ENCODE results near the gene SLC1A5. TPM values are rescaled to one million over a fixed set of nuclear protein-coding genes. Genes with fewer than 3 reads are reported as not detected.

SLC1A5 gene
- polyA plus RNA-seq, 3 donors: 34.6 to 64.9 (median 57.3) TPM

GRCh38 chr19:46798713-46799112, 10.3 kb upstream of the SLC1A5 start:
- Histone ChIP-seq H2AFZ (ENCODE audit: insufficient read depth, low read depth, low read length, poor library complexity, severe bottlenecking) (no peak overlapping the region), H3K79me2 (ENCODE audit: insufficient read depth, low read length) (no peaks in the 10 kb centered on the region), H3K4me2 (replicated peaks; ENCODE audit: extremely low read depth, low read length, poor library complexity, severe bottlenecking) (no peak overlapping the region), H3K36me3 (replicated peaks in 1 of 2; ENCODE audit: control insufficient read depth in 1 of 2, insufficient read depth in 2 of 2, low read length in 2 of 2) (no peaks in the 10 kb centered on the region), H3K27me3 (ENCODE audit: control insufficient read depth in 2 of 2, insufficient read depth in 2 of 2, low read length in 2 of 2) (no peaks in the 10 kb centered on the region), H4K20me1 (ENCODE audit: insufficient read depth, low read length) (no peaks in the 10 kb centered on the region), H3K9me3 (replicated peaks in 1 of 2; ENCODE audit: control insufficient read depth in 1 of 2, insufficient read depth in 1 of 2, low read length in 2 of 2) (no peaks in the 10 kb centered on the region), H3K27ac (ENCODE audit: low read depth in 1 of 2, low read length in 2 of 2) (no peak overlapping the region), H3K4me3 (replicated peaks in 1 of 3; ENCODE audit: low read depth in 2 of 3, low read length in 3 of 3) (no peak overlapping the region), H3K9ac (ENCODE audit: insufficient read depth, low read length, poor library complexity, severe bottlenecking) (no peak overlapping the region), H3K4me1 (ENCODE audit: control insufficient read depth in 1 of 2, insufficient read depth in 2 of 2, low read length in 2 of 2) (no peaks in the 10 kb centered on the region)
- Mint-ChIP-seq H3K4me3 (no peak overlapping the region), H3K27ac (no peak overlapping the region), H3K9me3 (peaks cover 0 to 5% (median 0%) of the 10 kb centered on the region in 7 donors), H3K27me3 (ENCODE audit: low read depth in 3 of 3) (peaks cover 0 to 10% (median 0%) of the 10 kb centered on the region in 3 donors), H3K4me1 (no peaks in the 10 kb centered on the region), H3K36me3 (no peaks in the 10 kb centered on the region)
- whole genome bisulfite sequencing (ENCODE audit: insufficient coverage): no CpG with 5 or more reads among the region's 2 CpGs
- no peak for DNase-seq
- intact Hi-C loops (cut with micrococcal nuclease): no loop called here
- TF ChIP-seq CTCF (IDR thresholded peaks at IDR 0.05): no peak

GRCh38 chr19:46797881-46798280, 9.5 kb upstream of the SLC1A5 start:
- intact Hi-C loops (cut with micrococcal nuclease): no loop called here
- H3K4me3 ChIP-seq (replicated peaks in 1 of 3; ENCODE audit: low read depth in 2 of 3, low read length in 3 of 3): no peak overlapping the region
- peaks cover 0 to 5% (median 0%) of the 10 kb centered on the region in 7 donors for H3K9me3 Mint-ChIP-seq
- WGBS (ENCODE audit: insufficient coverage): no CpG with 5 or more reads among the region's 1 CpG
- no peak overlapping the region for H3K9ac ChIP-seq (ENCODE audit: insufficient read depth, low read length, poor library complexity, severe bottlenecking)
- no peaks in the 10 kb centered on the region for H3K27me3 ChIP-seq (ENCODE audit: control insufficient read depth in 2 of 2, insufficient read depth in 2 of 2, low read length in 2 of 2)
- no peaks in the 10 kb centered on the region for H4K20me1 ChIP-seq (ENCODE audit: insufficient read depth, low read length)
- H3K4me1 Mint-ChIP-seq: no peaks in the 10 kb centered on the region
- no peaks in the 10 kb centered on the region for H3K79me2 ChIP-seq (ENCODE audit: insufficient read depth, low read length)
- no peak overlapping the region for H3K27ac Mint-ChIP-seq
- no peak for DNase-seq
- H3K9me3 ChIP-seq (replicated peaks in 1 of 2; ENCODE audit: control insufficient read depth in 1 of 2, insufficient read depth in 1 of 2, low read length in 2 of 2): no peaks in the 10 kb centered on the region
- no peak overlapping the region for H3K27ac ChIP-seq (ENCODE audit: low read depth in 1 of 2, low read length in 2 of 2)
- peaks cover 0 to 10% (median 3%) of the 10 kb centered on the region in 3 donors for H3K27me3 Mint-ChIP-seq (ENCODE audit: low read depth in 3 of 3)
- H3K4me3 Mint-ChIP-seq: no peak overlapping the region
- no peaks in the 10 kb centered on the region for H3K36me3 ChIP-seq (replicated peaks in 1 of 2; ENCODE audit: control insufficient read depth in 1 of 2, insufficient read depth in 2 of 2, low read length in 2 of 2)
- no peak for TF ChIP-seq CTCF (IDR thresholded peaks at IDR 0.05)
- H3K36me3 Mint-ChIP-seq: no peaks in the 10 kb centered on the region
- no peaks in the 10 kb centered on the region for H3K4me1 ChIP-seq (ENCODE audit: control insufficient read depth in 1 of 2, insufficient read depth in 2 of 2, low read length in 2 of 2)
- H2AFZ ChIP-seq (ENCODE audit: insufficient read depth, low read depth, low read length, poor library complexity, severe bottlenecking): no peak overlapping the region
- H3K4me2 ChIP-seq (replicated peaks; ENCODE audit: extremely low read depth, low read length, poor library complexity, severe bottlenecking): no peak overlapping the region

All from CD14-positive monocyte (primary cell).